HG02798 (cell line): ENCODE results near the gene FNTB.
"Not testable (repeated sequence)": the region's sequence is repeated elsewhere in the genome, so short reads cannot be mapped to it uniquely, and the experiment has no call there.

ENCODE experiments used
- ATAC-seq: cut with Tn5 transposase; IDR thresholded peaks from one replicate; pipeline ENCODE4 v1.9.1; 2021; ENCODE audit warnings: mild to moderate bottlenecking; ENCODE audit not compliant: unreplicated experiment, poor library complexity

FNTB gene

DNA sequence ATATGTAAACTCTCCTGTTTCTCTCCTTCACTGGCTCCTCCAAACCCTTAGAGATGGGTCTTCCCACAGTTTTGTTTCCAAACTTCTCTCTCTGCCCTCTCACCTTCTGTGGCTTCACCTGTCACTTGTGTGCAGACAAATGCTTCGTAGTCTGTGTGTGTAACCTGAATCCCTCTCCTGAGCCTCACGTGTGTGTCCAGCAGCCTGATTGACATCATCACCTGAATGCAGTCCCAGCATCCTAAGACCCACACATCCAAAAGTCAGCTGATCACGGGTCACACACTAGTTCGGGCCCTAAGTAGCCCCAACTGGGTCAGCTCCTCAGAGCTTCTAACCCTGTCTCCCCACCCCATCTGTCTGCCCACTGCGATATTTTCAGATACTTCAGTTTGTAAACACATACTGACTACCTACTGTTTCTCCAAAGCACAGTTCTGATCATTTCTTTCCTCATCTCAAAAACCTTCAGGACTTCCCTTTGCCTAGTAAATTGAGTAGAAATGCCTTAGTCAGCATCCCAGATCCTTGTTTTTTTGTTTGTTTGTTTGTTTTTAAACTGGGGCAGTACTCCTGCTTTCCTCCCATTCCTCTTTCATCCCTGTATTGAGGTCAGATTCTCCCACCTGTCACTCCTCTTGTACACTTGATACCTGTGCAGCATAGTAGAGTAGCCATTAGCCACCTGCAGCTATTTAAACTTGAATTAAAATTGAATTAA is 23.7 kb downstream of the FNTB start:
- ATAC-seq = no peak

GRCh38 chr14:65011538-65011937 is 24.8 kb downstream of the FNTB start:
- no peak for ATAC-seq

DNA sequence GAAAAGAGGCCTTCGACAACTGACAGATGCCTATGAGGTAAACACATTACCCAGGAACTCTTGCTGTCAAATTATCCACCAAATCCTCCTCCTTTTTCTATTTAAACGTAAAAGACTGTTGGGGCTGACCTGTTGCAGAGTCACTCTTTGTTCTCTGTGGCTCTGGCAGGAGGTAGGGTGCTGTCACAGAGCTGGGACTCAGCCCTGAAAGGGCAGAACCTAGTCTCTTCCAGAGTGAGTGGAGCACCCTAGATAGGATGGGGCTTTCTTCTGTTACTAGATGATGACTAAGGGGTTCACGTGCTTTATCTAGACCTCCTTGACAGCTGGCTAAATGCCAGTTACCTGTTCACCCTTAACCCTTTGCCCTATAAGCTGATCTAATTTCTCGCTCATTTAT is 25.7 kb downstream of the FNTB start:
- ATAC-seq = no peak

DNA sequence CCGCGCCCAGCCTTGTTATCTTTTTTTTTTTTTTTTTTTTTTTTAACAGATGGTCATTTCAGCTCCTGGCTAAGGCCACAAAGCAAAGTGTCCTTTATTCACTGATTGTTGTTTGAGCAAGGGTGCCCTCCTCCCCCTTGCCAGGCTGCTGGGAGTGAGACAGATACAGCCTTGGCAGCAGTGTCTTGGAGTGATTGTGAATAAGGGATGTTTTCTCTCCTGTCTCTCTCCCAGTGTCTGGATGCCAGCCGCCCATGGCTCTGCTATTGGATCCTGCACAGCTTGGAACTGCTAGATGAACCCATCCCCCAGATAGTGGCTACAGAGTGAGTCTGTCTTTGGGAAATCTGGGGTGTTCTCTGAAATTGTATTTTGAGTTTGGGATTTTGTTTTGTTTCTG is 28.7 kb downstream of the FNTB start:
- no peak for ATAC-seq

DNA sequence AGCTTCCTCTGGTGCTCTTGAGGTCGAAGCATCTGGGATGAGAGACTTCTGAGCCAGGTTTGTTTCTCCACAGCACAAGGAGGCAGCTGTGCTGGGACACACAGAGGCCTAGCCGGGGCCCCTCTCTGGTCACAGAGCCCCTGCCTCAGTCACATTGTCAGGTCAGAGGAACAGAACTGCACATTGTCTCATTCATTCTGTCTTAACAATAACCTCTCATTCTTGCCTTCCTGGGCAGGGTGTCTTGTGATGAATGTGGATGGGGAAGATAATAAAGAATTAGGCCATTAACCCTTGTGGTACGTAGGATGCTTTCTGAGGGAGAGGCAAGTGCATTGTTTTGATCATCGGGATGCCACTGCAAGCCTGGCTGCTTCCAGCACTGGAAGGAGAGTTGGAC is 29.8 kb downstream of the FNTB start:
- ATAC-seq = no peak

GRCh38 chr14:65019944-65020566 is 33.4 kb downstream of the FNTB start:
- ATAC-seq = peak; percentile 53

GRCh38 chr14:65024957-65025356 is 38.3 kb downstream of the FNTB start:
- ATAC-seq = no peak

DNA sequence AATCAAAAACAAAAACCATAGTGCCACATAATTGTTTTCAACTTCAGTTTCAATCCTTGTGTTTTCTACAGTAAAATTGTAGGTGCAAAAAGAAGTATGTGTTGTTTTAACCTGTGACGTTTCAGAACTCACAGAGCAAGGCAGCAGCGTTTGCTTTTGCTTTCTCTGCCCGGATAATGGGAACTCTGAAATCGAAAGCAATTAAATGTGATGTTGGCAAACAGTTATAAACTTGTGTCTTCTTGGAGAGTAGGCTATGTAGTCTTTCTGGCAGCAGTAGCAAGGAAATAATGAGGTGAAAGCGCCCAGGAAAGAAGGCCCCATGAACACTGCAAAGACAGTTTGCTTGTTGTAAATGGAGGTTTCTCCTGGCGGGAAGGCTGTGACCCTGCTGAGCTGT is 39.1 kb downstream of the FNTB start:
- no peak for ATAC-seq

DNA sequence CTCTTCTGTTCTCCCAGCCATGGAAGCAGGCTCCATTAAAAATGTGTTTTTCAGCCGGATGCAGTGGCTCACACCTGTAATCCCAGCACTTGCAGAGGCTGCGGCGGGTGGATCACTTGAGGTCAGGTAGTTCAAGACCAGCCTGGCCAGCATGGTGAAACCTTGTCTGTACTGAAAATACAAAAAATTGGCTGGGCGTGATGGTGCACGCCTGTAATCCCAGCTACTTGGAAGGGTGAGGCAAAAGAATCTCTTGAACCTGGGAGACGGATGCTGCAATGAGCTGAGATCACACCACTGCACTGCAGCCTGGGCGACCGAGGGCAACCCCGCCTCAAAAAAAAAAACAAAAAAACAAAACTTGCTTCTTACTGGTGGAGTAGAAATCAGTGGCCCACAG is 39.8 kb downstream of the FNTB start:
- no peak for ATAC-seq

DNA sequence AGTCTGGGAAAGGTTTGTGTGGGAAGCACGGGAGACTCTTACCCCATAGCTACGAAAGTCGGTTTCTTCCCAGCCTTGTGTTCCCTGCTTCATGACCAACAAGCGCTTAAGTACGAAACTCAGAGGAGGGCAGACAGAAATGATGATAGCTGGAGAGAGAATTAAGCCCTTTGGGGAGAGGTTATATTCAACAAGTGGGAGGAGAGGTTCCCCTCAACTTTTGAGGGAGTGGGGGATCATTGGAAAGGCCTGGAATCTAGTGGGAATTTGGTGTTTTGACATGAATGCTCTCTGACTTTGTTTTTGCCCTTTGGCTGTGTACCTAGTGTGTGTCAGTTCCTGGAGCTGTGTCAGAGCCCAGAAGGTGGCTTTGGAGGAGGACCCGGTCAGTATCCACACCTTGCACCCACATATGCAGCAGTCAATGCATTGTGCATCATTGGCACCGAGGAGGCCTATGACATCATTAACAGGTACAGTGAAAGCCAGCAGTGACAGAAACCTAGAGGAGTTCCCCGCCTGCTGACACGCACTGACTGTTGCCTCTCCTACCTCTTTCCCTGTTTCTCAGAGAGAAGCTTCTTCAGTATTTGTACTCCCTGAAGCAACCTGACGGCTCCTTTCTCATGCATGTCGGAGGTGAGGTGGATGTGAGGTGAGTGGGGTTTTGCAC is 40.6 kb downstream of the FNTB start:
- ATAC-seq = no peak

GRCh38 chr14:65028937-65029336 is 42.2 kb downstream of the FNTB start:
- no peak for ATAC-seq

DNA sequence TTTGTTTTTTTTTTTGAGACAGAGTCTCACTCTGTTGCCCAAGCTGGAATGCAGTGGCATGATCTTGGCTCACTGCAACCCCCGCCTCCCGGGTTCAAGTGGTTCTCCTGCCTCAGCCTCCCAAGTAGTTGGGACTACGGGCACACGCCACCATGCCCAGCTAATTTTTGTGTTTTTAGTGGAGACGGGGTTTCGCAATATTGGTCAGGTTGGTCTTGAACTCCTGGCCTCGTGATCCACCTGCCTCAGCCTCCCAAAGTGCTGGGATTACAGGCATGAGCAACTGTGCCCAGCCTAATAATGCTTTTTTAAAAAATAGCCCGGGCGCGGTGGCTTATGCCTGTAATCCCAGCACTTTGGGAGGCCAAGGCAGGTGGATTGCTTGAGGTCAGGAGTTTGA is 44.6 kb downstream of the FNTB start:
- ATAC-seq = not testable (repeated sequence)

DNA sequence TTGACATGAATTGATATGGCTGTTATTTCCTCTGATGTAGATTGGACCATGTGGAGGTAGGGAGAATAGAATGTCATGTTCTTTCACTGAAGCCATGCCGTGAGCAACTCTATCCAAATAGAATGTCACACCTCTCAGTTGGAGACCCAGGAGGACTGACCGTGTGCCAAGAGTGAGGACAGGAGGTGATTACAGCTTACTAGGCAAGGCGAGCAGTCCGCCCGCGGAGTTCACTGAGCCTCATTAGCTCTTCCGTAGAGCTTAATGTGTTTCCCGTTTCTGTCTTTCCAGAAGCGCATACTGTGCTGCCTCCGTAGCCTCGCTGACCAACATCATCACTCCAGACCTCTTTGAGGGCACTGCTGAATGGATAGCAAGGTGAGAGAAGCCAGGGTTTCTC is 45.6 kb downstream of the FNTB start:
- ATAC-seq = no peak

- ATAC-seq = no peak
These were observed 46.5 kb downstream of the FNTB start for GRCh38 chr14:65033181-65033580.

- ATAC-seq = no peak
These were observed 47.3 kb downstream of the FNTB start for GRCh38 chr14:65034021-65034420.

- ATAC-seq = no peak
These were observed 48.4 kb downstream of the FNTB start for GRCh38 chr14:65035049-65035448.

DNA sequence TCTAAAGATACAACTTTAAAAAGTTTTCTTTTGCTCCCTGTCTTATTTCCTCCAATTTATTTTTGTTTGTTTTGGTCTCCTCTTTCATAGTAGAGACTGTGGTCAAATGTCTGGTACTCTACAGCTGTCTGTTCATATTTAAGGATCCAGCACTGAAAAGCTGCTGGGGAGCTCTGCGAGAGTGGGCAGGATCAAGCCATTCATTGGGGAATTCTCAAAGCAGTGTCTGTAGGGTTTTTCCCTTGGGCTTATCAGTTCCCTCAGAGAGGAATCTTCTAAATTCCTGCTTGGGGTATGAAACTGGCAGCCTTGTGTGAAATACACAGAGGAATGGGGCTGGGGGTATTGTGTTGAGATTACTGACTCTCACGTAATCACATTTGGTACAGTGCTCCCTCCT is 52.3 kb downstream of the FNTB start:
- no peak for ATAC-seq

DNA sequence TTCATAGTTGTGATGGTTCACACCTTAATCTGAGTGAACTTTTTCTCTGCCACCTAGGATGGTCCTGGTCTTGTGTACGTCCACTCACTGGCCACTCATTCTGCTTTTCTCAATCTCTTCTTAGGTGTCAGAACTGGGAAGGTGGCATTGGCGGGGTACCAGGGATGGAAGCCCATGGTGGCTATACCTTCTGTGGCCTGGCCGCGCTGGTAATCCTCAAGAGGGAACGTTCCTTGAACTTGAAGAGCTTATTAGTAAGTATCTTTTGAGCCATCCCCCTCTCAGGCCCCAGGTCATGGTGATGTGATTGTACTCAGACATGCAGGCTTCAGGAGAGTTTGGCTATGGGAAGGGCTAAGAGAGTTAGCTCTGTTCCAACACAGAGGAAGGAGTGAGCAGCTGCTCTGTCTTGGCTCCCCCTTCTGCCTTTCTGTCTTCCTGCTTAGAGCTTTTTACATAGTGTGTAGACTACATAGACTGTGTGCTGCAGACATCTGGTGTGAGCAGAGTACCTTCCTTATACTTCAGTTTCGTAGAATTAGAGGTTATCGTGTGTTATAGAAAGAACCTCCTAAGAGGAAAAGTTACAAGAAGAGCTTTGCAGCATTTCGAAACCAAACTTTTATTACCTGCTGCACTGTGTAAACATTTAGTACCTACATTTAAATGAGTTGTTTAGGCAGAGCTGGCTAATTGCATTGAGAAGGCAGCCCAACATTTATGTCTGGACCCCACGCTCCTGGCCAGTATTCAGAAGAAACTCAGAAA is 54.2 kb downstream of the FNTB start:
- ATAC-seq = no peak

DNA sequence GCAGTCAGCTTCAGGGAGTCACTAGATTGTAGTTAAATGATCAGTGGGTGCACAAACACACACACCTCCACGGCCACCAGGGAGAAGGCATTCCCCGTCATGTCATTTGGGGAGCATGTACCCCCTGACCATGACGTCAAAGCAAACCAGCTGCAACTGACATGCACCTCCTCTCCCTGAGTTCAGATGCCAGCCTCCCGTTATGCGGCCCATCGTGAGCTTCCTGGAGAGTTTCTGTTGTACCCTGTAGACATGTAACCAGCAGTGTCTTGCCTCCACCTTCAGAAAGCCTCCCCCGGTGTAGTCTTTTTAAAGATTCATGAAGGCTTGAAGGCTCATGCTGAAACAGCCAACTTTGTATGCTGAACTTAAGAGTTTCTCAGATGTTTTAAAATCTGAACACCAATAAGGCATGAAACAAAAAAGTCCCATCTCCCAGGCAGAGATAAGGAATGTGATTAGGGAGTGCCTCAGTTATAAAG is 54.8 kb downstream of the FNTB start:
- ATAC-seq = no peak

GRCh38 chr14:65042296-65042695 is 55.6 kb downstream of the FNTB start:
- no peak for ATAC-seq
